ENCODE results near the gene CYP3A5.
"Not testable (repeated sequence)": the region's sequence is repeated elsewhere in the genome, so short reads cannot be mapped to it uniquely, and the experiment has no call there.

The CYP3A5 gene

GRCh38 chr7:99642027-99642426 is 37.8 kb downstream of the CYP3A5 start:
- no peak for DNase-seq (ENCODE audit: low spot score)

GRCh38 chr7:99639267-99639666 is 40.5 kb downstream of the CYP3A5 start:
- DNase-seq (ENCODE audit: low spot score) = no peak

DNA sequence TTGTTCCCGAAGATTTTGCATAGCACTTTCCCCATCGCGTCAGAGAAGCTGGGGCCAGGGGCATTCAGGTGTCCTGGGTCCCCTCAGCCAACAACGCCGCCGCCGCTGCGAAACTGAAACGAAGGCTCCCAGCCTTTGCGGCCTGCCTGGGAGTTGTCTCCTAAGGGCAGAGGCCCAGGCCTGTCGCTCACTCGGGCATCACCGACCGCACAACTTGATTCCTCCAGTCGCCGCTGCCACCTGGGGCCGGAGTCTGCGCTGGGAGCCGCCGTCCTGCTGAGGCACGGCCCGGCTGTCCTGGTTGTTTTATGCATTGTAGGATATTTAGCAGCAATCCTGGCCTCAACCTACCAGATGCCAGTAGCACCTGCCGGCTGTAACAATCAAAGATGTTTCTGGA is 41.1 kb downstream of the CYP3A5 start:
- DNase-seq (ENCODE audit: low spot score) = no peak

GRCh38 chr7:99637414-99637813 is 42.4 kb downstream of the CYP3A5 start:
- not testable (repeated sequence) for DNase-seq (ENCODE audit: low spot score)

GRCh38 chr7:99631295-99632109 is 48.3 kb downstream of the CYP3A5 start:
- peak; percentile 45 for DNase-seq (ENCODE audit: low spot score)

GRCh38 chr7:99629643-99630042 is 50.2 kb downstream of the CYP3A5 start:
- DNase-seq (ENCODE audit: low spot score) = no peak

GRCh38 chr7:99628471-99629465 is 51.0 kb downstream of the CYP3A5 start:
- DNase-seq (ENCODE audit: low spot score) = no peak

GRCh38 chr7:99627513-99627912 is 52.3 kb downstream of the CYP3A5 start:
- DNase-seq (ENCODE audit: low spot score) = no peak

- no peak for DNase-seq (ENCODE audit: low spot score)
These were observed 53.1 kb downstream of the CYP3A5 start for GRCh38 chr7:99626661-99627060.

- no peak for DNase-seq (ENCODE audit: low spot score)
These were observed 53.8 kb downstream of the CYP3A5 start for GRCh38 chr7:99625961-99626360.

GRCh38 chr7:99625321-99625720 is 54.5 kb downstream of the CYP3A5 start:
- no peak for DNase-seq (ENCODE audit: low spot score)

- DNase-seq (ENCODE audit: low spot score) = no peak
These were observed 55.3 kb downstream of the CYP3A5 start for GRCh38 chr7:99624484-99624883.

DNA sequence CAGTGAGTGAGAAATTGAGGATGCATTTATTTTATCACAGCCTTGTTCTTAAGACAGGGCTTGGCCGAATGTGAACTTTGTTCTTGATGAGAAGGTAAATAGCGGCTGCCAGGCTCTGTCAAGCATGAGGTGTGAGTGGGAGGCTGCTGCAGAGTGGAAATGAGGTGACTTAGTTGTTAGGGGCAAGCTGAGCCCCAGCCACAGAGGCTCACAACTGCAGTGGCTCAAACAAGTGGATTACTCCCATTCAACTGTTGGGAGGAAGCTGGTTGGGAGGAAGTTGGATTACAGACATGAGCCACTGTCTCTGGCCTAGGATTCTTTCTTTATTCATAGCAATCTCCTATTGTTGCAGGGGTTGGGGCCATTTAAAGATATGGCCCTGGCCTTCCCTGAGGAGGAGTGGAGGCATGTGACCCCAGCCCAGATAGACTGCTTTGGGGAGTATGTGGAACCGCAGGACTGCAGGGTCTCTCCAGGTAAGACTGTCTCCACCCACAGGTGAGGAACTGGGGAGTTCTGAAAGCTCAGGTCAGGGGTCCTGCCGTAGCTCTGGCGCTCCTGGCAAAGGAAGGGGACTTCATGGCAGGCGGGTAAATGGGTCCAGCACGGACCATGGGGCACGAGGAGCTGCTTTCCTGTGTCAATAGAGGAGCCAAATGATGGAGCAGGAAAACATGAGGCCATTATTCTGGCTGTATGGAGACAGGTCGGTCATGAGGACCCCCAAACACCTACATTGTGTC is 55.9 kb downstream of the CYP3A5 start:
- no peak for DNase-seq (ENCODE audit: low spot score)

DNA sequence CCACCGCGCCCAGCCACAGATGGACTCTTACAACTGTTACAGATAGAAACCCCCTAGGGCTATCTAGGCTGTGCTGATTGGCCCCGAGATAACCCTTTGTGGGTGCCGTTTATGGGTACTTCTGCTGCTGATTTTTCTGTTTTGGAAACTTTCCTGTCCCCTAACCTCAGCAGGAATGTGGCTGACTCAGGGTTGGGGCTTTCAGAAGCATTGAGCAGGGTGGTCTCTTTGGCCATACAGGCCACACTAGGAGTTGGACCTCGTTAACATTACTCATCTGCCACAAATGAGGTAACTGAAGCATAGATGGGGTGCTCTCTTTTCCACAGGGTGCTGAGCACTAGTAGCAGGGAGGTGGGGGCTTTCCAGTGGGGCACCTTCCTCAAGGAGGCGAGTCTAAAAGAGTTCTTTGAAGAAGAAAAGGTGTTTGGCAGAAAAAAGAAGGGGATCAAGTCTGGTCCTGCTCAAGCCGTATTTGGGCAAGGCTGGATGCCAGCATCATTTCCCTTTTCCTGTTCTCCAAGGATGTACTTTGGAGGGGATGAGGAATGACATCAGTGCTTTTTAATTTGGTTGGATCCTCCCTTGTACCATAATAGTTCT is 56.6 kb downstream of the CYP3A5 start:
- DNase-seq (ENCODE audit: low spot score) = no peak

- DNase-seq (ENCODE audit: low spot score) = no peak
These were observed 57.2 kb downstream of the CYP3A5 start for GRCh38 chr7:99622596-99622995.

- DNase-seq (ENCODE audit: low spot score) = no peak
These were observed 58.5 kb downstream of the CYP3A5 start for GRCh38 chr7:99621271-99621670.

DNA sequence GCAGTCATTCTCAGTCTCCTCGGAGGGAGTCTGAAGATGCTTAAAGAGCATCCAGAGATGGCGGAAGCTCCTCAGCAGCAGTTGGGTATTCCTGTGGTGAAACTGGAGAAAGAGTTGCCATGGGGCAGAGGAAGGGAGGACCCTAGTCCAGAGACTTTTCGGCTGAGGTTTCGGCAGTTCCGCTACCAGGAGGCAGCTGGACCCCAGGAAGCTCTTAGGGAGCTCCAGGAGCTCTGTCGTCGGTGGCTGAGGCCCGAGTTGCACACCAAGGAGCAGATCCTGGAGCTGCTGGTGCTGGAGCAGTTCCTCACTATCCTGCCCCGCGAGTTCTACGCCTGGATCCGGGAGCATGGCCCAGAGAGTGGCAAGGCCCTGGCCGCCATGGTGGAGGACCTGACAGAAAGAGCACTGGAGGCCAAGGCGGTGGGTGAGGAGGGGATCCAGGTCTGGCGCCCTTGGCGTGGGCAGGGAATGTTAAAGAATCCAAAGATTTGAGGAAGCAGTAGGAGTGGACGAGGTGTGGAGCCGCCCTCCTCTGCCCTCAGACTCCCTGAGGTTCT is 60.1 kb downstream of the CYP3A5 start:
- no peak for DNase-seq (ENCODE audit: low spot score)

DNA sequence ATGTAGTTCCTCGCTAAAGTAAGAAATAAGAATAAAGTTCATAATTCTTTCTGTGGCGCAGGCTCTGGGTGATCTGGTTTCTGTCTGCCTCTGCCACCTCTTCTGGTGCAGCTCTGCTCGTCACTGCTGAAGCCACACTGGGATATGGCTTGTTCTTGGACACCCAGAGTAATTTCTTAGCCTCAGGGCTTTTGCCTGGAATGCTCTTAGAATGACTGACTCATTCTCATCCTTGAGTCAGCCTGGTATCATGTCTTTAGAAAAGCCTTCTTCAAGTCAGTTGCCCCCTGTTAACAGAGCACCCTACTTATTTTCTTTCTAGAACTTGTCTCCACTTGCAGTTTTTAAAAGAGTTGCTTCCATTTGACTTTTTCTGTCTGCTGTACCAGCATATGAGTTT is 61.1 kb downstream of the CYP3A5 start:
- DNase-seq (ENCODE audit: low spot score) = no peak

DNA sequence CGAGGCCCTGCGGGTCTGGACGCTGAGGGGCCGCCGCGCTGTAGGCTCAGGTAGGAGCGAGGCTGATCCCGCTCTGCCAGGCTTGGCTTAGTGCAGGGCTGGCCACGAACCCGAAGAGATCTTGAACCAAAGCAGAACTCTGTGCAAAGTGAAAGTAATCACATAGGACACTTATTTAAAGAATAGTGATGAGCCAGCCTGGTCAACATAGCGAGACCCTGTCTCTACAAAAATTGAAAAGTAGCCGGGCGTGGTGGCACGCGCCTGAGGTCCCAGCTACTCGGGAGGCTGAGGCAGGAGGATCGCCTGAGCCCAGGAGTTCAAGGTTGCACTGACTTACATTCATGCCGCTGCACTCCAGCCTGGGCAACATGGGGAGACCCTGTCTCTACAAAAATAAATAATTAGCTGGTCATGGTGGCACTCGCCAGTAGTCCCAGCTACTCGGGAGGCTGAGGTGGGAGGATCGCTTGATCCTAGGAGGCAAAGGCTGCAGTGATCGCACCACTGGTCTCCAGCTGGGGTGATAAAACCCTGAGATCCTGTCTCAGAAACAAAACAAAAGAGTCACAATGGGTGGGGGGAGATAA is 62.5 kb downstream of the CYP3A5 start:
- DNase-seq (ENCODE audit: low spot score) = no peak

GRCh38 chr7:99616359-99617191 is 63.2 kb downstream of the CYP3A5 start, which contains the start of gene ZSCAN25:
ZSCAN25 (plus strand) TSS chr7:99616946; CDS start chr7:99619607, 2,661 bp downstream.
- peak; percentile 94 for DNase-seq (ENCODE audit: low spot score)
